Brain microvascular endothelial cell (primary cell): Measurements from ENCODE around the gene FAM174C.

Experiments
- DNase-seq: peaks from one replicate; pipeline ENCODE4 v3.0.0-alpha.2; 2020
- H3K27ac ChIP-seq: fragments of 250-450 bp; sonication (Bioruptor Pico); 2 replicates; pipeline ENCODE4 v1.5.1; 2020; ENCODE audit warnings: mild to moderate bottlenecking, moderate library complexity
- H3K27me3 ChIP-seq: fragments of 250-450 bp; sonication (Bioruptor Pico); replicated peaks from 2 replicates; pipeline ENCODE4 v1.5.1; 2020; ENCODE audit warnings: mild to moderate bottlenecking
- H3K36me3 ChIP-seq: fragments of 250-450 bp; sonication (Bioruptor Pico); replicated peaks from 2 replicates; pipeline ENCODE4 v1.5.1; 2020; ENCODE audit warnings: mild to moderate bottlenecking
- H3K4me3 ChIP-seq: 2 replicates; pipeline ENCODE4 v1.5.1; 2011; ENCODE audit warnings: low read depth, mild to moderate bottlenecking, control low read depth, low read length, moderate library complexity
- in situ Hi-C: cut with HindIII; loops from 2 replicates; pipeline ENCODE4 v1.10.0; 2017; ENCODE audit warnings: low sequenced_read_pairs, low pct_ligation_motif_present
- TF ChIP-seq, protein P1 (sequence below): IDR thresholded peaks from 2 replicates; pipeline ENCODE4 v1.5.1; 2011; ENCODE audit warnings: low read depth, mild to moderate bottlenecking, moderate library complexity, low read length, control low read depth, inconsistent platforms; ENCODE audit errors: missing control alignments

FAM174C gene

DNA sequence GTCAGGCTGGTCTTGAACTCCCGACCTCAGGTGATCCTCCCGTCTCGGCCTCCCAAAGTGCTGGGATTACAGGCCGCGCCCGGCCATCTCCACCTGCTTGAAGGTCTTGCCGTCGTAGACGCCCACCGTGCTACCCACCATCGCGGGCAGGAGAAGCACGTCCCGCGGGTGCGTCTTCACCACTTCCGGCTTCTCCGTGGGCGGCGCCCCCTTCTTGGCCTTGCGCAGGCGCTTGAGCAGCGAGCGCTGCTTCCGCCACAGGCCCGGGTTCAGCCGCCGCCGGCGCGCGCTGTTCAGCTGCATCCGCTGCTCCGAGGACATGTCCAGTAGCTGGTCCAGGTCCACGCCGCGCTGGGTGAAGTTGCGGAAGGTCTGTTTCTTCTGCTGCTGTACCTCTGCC, 32.0 kb downstream of the FAM174C start:
- in situ Hi-C loops: no loop called here
- no peak overlapping the region for H3K4me3 ChIP-seq
- no peak for DNase-seq
- H3K36me3 ChIP-seq: no peaks in the 10 kb centered on the region
- no peak overlapping the region for H3K27ac ChIP-seq
- TF ChIP-seq, protein P1, sequence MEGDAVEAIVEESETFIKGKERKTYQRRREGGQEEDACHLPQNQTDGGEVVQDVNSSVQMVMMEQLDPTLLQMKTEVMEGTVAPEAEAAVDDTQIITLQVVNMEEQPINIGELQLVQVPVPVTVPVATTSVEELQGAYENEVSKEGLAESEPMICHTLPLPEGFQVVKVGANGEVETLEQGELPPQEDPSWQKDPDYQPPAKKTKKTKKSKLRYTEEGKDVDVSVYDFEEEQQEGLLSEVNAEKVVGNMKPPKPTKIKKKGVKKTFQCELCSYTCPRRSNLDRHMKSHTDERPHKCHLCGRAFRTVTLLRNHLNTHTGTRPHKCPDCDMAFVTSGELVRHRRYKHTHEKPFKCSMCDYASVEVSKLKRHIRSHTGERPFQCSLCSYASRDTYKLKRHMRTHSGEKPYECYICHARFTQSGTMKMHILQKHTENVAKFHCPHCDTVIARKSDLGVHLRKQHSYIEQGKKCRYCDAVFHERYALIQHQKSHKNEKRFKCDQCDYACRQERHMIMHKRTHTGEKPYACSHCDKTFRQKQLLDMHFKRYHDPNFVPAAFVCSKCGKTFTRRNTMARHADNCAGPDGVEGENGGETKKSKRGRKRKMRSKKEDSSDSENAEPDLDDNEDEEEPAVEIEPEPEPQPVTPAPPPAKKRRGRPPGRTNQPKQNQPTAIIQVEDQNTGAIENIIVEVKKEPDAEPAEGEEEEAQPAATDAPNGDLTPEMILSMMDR: no peak
- peaks cover 6% of the 10 kb centered on the region for H3K27me3 ChIP-seq

DNA sequence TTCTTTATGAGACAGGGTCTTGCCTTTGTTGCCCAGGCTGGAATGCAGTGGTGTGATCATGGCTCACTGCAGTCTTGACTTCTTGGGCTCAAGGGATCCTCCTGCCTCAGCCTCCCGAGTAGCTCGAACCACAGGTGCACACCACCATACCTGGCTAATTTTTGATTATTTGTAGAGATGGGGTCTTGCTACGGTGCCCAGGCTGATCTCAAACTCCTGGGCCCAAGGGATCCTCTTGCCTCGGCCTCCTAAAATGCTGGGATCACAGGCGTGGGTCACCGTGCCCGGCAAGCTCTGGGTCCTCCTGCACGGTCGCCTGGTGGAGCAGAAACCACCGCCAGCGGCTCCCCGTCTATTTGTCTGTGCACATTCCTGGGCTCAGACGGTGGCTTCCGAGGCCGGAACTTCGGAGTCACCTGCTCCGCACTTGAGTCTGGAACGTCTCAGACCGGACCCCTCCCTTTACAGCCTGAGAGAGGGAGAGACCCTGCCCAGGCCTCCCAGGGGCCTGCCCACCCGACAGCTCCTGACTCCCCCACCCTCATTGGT, 32.5 kb downstream of the FAM174C start:
- in situ Hi-C loops: no loop called here
- TF ChIP-seq, protein P1: no peak

DNA sequence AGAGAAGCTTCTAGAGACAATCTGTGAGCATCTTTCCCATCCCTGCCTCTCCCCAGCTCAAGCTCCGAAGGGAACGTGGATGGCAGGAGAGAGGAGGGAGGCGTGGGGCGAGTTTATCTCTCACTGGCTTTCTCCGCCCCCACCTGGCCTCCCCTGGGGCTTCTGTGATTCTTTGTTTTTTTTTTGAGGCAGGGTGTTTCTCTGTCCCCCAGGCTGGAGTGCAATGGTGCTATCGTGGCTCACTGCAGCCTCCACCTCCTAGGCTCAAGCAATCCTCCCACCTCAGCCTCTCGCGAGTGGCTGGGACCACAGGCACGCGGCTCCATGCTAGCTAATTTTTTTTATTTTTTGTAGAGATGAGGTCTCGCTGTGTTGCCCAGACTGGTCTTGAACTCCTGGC, 33.4 kb downstream of the FAM174C start:
- no peak overlapping the region for H3K4me3 ChIP-seq
- H3K27ac ChIP-seq: no peak overlapping the region
- TF ChIP-seq, protein P1: no peak
- in situ Hi-C loops: no loop called here
- no peaks in the 10 kb centered on the region for H3K27me3 ChIP-seq
- DNase-seq: no peak
- H3K36me3 ChIP-seq: no peaks in the 10 kb centered on the region

More for the DNA sequence above, 32.5 kb downstream of the FAM174C start:
- Histone ChIP-seq H3K4me3 (no peak overlapping the region), H3K27ac (no peak overlapping the region), H3K27me3 (peaks cover 2% of the 10 kb centered on the region), H3K36me3 (no peaks in the 10 kb centered on the region)
- DNase-seq: no peak

DNA sequence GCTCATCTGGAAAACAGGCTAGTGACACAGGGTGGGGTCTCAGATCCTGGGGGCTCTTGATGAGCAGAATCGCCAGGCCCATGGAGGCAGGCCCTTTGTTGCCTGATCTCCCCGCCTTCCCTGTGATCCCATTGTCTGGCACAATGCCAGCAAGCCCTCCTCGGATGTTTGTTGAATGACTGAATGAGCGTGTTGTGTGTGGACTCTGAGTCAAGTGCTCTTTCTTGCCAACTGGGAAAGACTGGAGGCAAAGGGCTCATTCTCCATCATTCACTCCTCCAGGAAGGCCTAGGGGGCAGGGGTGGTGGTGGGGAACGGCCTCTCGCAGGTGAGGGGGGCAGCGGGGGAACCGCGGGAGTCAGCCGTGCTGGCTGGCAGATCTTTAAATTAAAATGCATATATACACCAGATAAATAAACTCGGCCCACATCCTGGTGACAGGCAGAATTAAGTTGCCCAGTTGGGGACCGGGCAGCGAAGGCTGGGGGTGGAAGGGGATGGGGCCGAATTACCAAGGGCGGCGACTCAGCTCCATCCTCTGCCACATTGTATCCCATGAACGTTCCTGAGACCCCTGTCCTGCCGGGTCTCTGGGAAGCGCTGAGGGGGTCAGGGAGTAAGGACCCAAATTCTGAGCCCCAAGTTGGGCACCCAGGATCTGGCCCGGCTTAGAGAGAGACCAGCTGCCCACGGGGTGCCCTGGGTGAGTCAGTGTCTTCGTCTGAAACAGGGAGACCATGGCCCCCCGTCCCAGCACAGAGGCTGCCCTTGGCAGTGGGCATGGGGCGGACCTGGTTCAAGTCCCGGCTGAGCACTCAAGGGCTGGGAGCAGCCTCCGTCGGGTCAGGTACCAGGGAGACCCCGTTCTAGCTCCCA, 34.9 kb downstream of the FAM174C start:
- no peak overlapping the region for H3K27ac ChIP-seq
- no peak for DNase-seq
- H3K4me3 ChIP-seq: no peak overlapping the region
- no peaks in the 10 kb centered on the region for H3K27me3 ChIP-seq
- TF ChIP-seq, protein P1: no peak
- no peaks in the 10 kb centered on the region for H3K36me3 ChIP-seq
- in situ Hi-C loops: no loop called here

DNA sequence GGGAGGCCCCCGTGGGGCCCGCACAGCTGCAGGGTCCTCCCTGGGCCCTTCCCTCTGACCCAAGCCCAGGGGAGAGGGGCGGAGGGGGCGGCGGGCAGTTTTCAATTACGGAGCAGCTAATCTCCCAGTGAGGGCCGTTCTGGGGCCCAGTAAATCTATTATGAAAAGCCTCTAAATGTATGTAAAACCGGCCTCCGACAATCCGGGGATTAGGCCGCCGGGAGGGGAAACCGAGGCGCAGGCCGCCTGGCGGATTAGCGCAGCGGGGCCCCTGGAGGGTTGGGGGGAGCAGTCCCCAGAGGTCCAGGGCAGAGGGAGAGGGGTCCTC, 35.5 kb downstream of the FAM174C start:
- Histone ChIP-seq H3K36me3 (no peaks in the 10 kb centered on the region), H3K4me3 (no peak overlapping the region), H3K27ac (no peak overlapping the region), H3K27me3 (peaks cover 1% of the 10 kb centered on the region)
- in situ Hi-C loops: no loop called here
- TF ChIP-seq, protein P1: no peak
- no peak for DNase-seq
